Hindlimb muscle (tissue), 1 donor: ENCODE measurements around the gene SPECC1. TPM values are rescaled to one million over a fixed set of nuclear protein-coding genes. Genes with fewer than 3 reads are reported as not detected.
A peak's percentile ranks its signal among the peaks of the same experiment; 100 is the strongest.
"Not testable (repeated sequence)": the region's sequence is repeated elsewhere in the genome, so short reads cannot be mapped to it uniquely, and the experiment has no call there.

Source experiments
- DNase-seq: peaks from one replicate; pipeline ENCODE4 v3.0.0-alpha.2; 2013
- polyA plus RNA-seq: library from polyadenylated mRNA; unstranded; fragments of 120-200 nt; gene quantifications from one replicate; pipeline ENCODE4 v1.2.1, GENCODE V29; 2013; ENCODE audit not compliant: insufficient read length

Gene SPECC1
- polyA plus RNA-seq, 1 donor, result 6.9 TPM

- DNase-seq, result no peak
Observed at GRCh38 chr17:20012017-20012536, 2.9 kb downstream of the SPECC1 start.

DNA sequence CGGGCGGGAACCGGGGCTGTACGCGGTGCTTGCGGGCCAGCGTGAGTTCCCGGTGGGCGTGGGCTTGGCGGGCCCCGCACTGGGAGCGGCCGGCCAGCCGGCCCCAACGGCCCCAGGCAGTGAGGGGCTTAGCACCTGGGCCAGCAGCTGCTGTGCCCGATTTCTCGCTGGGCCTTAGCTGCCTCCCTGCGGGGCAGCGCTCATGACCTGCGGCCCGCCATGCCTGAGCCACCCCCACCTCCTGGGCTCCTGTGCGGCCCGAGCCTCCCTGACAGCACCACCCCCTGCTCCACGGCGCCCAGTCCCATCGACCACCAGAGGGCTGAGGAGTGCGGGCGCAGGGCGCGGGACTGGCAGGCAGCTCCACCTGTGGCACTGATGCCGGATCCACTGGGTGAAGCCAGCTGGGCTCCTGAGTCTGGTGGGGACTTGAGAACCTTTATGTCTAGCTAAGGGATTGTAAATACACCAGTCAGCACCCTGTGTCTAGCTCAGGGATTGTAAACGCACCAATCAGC is 7.4 kb downstream of the SPECC1 start:
- DNase-seq, result not testable (repeated sequence)

- no peak for DNase-seq
Observed at GRCh38 chr17:20022701-20023100, 13.5 kb downstream of the SPECC1 start.

GRCh38 chr17:20026960-20027359 is 17.8 kb downstream of the SPECC1 start:
- no peak for DNase-seq

- no peak for DNase-seq
Observed at GRCh38 chr17:20028443-20028842, 19.3 kb downstream of the SPECC1 start.

GRCh38 chr17:20032636-20033035 is 23.5 kb downstream of the SPECC1 start:
- DNase-seq, result no peak

DNA sequence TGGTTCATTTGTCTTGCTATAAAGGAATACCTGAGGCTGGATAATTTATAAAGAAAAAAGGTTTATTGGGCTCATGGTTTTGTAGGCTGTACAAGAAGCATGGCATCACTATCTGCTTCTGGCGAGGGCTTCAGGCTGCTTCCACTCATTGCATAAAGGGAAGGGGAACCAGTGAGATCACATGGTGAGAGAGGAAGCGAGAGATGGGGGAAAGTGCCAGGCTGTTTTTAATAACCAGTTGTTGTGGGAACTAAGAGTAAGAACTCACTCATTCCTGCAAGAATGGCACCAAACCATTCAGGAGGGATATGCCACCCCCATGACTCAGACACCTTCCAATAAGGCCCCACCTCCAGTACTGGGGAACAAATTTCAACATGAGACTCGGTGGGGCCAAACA is 24.3 kb downstream of the SPECC1 start:
- DNase-seq, result no peak

- DNase-seq, result no peak
Observed at GRCh38 chr17:20035501-20035900, 26.3 kb downstream of the SPECC1 start.

DNA sequence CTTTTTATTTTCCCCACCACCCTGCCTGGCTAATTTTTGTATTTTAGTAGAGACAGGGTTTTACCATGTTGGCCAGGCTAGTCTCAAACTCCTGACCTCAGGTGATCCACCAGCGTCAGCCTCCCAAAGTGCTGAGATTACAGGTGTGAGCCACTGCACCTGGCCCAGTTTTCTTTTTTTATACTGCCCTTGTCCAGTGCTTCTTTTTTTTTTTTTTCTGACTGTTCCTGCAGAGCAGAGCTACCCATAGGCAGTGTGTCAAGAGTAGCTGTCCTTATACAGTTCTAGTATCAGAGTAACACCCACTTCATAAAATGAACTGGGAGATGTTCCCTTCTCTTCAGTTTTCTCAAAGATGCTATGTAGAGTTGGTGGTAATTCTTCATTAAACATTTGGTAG is 28.1 kb downstream of the SPECC1 start:
- DNase-seq, result not testable (repeated sequence)

DNA sequence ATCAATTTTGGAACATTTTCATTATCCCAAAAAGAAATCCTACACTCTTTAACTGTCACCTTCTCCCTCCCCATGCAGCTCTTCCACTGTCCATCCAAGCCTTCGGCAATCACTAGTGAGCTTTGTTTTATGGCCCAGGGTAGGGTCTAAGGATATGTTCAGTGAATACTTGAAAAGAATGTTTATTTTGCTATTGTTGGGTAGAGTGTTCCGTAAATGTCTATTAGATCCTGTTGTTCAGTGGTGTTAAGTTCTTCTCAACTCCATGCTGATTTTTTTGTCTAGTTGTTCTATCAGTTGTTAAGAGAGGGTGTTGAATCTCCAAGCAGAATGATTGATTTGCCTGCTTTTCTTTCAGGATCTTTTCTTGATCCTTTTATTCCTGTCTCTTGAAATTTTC is 29.9 kb downstream of the SPECC1 start:
- DNase-seq, result no peak

- DNase-seq, result no peak
Observed at GRCh38 chr17:20040216-20040615, 31.1 kb downstream of the SPECC1 start.

GRCh38 chr17:20043021-20043420 is 33.9 kb downstream of the SPECC1 start:
- no peak for DNase-seq

DNA sequence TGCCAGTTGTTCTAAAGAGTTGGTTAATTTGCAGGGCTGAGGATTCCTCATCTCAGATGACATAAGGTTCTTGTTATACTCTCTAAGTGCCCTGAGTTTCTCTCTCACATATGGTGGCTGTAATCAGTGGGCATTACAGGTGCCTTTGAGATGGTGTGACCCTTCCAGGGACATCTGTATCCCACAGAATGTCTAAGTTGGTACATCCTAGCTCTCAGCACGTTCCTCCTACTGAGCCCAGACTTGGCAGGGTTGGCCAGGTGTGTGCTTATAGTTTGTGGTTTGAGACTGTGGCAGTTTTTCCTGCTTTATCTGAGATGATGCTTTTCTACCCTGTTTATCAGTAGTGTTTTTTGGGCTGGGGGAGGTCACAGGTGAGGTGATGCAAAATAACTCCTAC is 36.3 kb downstream of the SPECC1 start:
- no peak for DNase-seq

DNA sequence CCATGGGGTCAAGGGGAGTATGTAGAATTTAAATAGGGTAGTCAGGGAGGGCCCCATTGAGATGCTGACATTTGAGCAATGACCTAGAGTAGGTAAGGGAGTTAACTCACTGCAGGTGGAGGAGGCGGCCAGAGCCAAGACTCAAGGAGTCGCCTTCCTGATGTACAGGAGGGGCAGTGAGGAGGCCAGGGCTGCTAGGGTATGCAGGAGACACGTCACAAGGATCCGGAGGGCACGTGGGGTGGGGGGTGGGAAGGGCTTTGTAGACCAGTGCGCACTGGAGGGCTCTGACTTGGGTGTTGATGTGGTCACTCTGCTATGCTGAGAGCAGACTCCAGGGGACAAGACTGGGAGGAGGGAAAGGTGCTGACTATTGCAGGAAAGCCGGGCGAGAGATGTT is 37.5 kb downstream of the SPECC1 start:
- DNase-seq, result no peak

DNA sequence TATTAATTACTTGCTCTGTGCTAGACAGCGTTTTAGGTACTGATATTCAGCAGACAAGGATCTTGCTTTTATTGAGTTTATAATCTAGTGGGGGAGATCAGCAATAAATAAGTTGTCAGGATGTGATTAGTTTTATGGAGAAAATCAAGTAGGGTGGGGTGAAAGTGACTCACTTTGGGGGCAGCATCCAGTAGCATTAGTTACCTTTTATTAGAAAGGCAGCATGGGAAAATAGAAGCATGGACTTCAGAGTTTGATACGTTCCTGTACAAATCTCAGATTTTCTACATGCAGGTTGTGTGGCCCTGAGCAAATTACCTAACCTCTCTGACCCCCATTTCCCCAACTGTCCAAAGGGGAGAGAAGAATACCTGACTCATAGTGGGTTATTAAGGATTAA is 42.5 kb downstream of the SPECC1 start:
- no peak for DNase-seq

- DNase-seq, result no peak
Observed at GRCh38 chr17:20053361-20053964, 44.3 kb downstream of the SPECC1 start.

GRCh38 chr17:20059728-20060188 is 50.6 kb downstream of the SPECC1 start:
- no peak for DNase-seq

GRCh38 chr17:20063665-20064648 is 54.8 kb downstream of the SPECC1 start:
- DNase-seq, result peak; percentile 81

DNA sequence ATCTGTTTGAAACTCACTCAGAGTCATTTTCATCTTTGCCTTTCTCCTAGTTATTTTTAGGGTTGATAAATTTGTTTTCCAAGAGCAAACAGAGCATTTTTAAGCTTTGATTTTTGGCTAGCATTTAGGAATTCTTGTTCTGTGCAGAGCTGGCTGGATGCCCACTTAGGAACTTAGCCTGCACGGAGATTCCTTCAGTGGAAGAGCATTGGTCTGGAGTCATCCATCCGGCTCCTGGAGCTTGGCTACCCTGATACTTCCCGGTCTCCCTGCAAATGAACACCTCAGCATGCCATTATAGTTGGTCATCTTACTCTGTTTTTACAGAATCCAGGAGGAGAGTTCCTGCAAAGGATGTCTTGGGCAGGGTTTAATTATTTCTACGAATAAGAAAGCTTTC is 57.1 kb downstream of the SPECC1 start:
- peak; percentile 70 for DNase-seq

- no peak for DNase-seq
Observed at GRCh38 chr17:20067711-20068110, 58.6 kb downstream of the SPECC1 start.

GRCh38 chr17:20068445-20068844 is 59.3 kb downstream of the SPECC1 start:
- DNase-seq, result no peak

- DNase-seq, result no peak
Observed at GRCh38 chr17:20071824-20072691, 62.9 kb downstream of the SPECC1 start.

- no peak for DNase-seq
Observed at GRCh38 chr17:20072692-20072992, 63.5 kb downstream of the SPECC1 start.
